GM23338 (cell line): ENCODE results near the gene FXYD6. TPM values are rescaled to one million over a fixed set of nuclear protein-coding genes. Genes with fewer than 3 reads are reported as not detected.

ENCODE experiments used
- ATAC-seq: fragments of 200-7000 bp; cut with Tn5 transposase; 3 replicates; pipeline ENCODE4 v1.9.1; 2020
- DNase-seq: peaks from one replicate; pipeline ENCODE4 v3.0.0-alpha.2; 2015; ENCODE audit warnings: low spot score
- H2AFZ ChIP-seq: fragments of 200-600 bp; sonication (generic); 2 replicates; pipeline ENCODE4 v1.8.0; 2016; ENCODE audit warnings: antibody characterized with exemption, mild to moderate bottlenecking, moderate library complexity
- H3F3A ChIP-seq: fragments of 200-600 bp; sonication (generic); replicated peaks from 2 replicates; pipeline ENCODE4 v1.8.0; 2017; ENCODE audit warnings: antibody characterized with exemption, mixed run types, low read depth
- H3K27ac ChIP-seq: fragments of 200-600 bp; sonication (generic); 2 replicates; pipeline ENCODE4 v1.6.1; 2016; ENCODE audit warnings: low read depth
- H3K27me3 ChIP-seq: fragments of 200-600 bp; sonication (generic); 2 replicates; pipeline ENCODE4 v1.8.0; 2016; ENCODE audit warnings: mild to moderate bottlenecking, mixed run types, moderate library complexity; ENCODE audit not compliant: insufficient read depth
- H3K36me3 ChIP-seq: fragments of 200-600 bp; sonication (generic); 2 replicates; pipeline ENCODE4 v1.8.0; 2016; ENCODE audit warnings: mild to moderate bottlenecking; ENCODE audit not compliant: insufficient read depth
- H3K4me1 ChIP-seq: fragments of 200-600 bp; sonication (generic); 2 replicates; pipeline ENCODE4 v1.8.0; 2016; ENCODE audit warnings: mild to moderate bottlenecking, moderate library complexity; ENCODE audit not compliant: insufficient read depth
- H3K4me2 ChIP-seq: fragments of 200-600 bp; sonication (generic); 2 replicates; pipeline ENCODE4 v1.7.1; 2017; ENCODE audit warnings: mixed run types
- H3K4me3 ChIP-seq: fragments of 200-600 bp; sonication (generic); 2 replicates; pipeline ENCODE4 v1.6.1; 2016; ENCODE audit warnings: mixed run types
- H3K79me2 ChIP-seq: fragments of 200-600 bp; sonication (generic); replicated peaks from 2 replicates; pipeline ENCODE4 v1.8.0; 2017; ENCODE audit warnings: mild to moderate bottlenecking; ENCODE audit not compliant: insufficient read depth
- H3K9me2 ChIP-seq: fragments of 200-600 bp; sonication (generic); 2 replicates; pipeline ENCODE4 v1.8.0; 2017; ENCODE audit not compliant: insufficient read depth
- H4K20me1 ChIP-seq: fragments of 200-600 bp; sonication (generic); replicated peaks from 2 replicates; pipeline ENCODE4 v1.8.0; 2017; ENCODE audit warnings: mild to moderate bottlenecking; ENCODE audit not compliant: insufficient read depth
- H3K27ac Mint-ChIP-seq: 2 replicates; pipeline ENCODE4 v1.8.0; 2020; ENCODE audit warnings: inconsistent platforms, mild to moderate bottlenecking, moderate library complexity, mixed read lengths
- H3K27me3 Mint-ChIP-seq: 3 replicates; pipeline ENCODE4 v1.8.0; 2022; ENCODE audit warnings: low read depth, mild to moderate bottlenecking, moderate library complexity, mixed read lengths, inconsistent platforms; ENCODE audit not compliant: insufficient read depth, poor library complexity
- H3K36me3 Mint-ChIP-seq: 3 replicates; pipeline ENCODE4 v1.8.0; 2021; ENCODE audit warnings: low read depth, mild to moderate bottlenecking, inconsistent platforms, moderate library complexity, mixed read lengths
- H3K4me1 Mint-ChIP-seq: 3 replicates; pipeline ENCODE4 v1.8.0; 2020; ENCODE audit warnings: mild to moderate bottlenecking, inconsistent platforms, mixed read lengths
- H3K4me3 Mint-ChIP-seq: 3 replicates; pipeline ENCODE4 v1.8.0; 2021; ENCODE audit warnings: moderate library complexity, mild to moderate bottlenecking, inconsistent platforms, mixed read lengths
- H3K9me3 Mint-ChIP-seq: 3 replicates; pipeline ENCODE4 v1.8.0; 2020; ENCODE audit warnings: moderate library complexity, mild to moderate bottlenecking, inconsistent platforms, mixed read lengths
- CREB1 ChIP-seq: fragments of 250-450 bp; sonication (Bioruptor Pico); IDR thresholded peaks from 2 replicates; pipeline ENCODE4 v1.5.0; 2020; ENCODE audit warnings: low read depth, mild to moderate bottlenecking, moderate library complexity
- CTCF ChIP-seq, 2 experiments: fragments of 200-600 bp in 1 of 2; sonication (generic) in 1 of 2; conservative IDR thresholded peaks; 2 replicates each; pipeline versions ENCODE4 v1.5.1 to v1.6.1; 2016 to 2017; ENCODE audit warnings: antibody characterized with exemption in 2 of 2, low read depth in 2 of 2, mild to moderate bottlenecking in 2 of 2, moderate library complexity in 1 of 2
- ETS1 ChIP-seq: IDR thresholded peaks from 2 replicates; pipeline ENCODE4 v1.6.1; 2016; ENCODE audit warnings: antibody characterized with exemption
- EZH2 ChIP-seq: fragments of 200-600 bp; sonication (generic); IDR thresholded peaks from one replicate; pipeline ENCODE4 v1.8.0; 2017; ENCODE audit warnings: antibody characterized with exemption, mild to moderate bottlenecking, low read depth; ENCODE audit not compliant: unreplicated experiment
- EZH2phosphoT487 ChIP-seq: fragments of 200-600 bp; sonication (generic); IDR thresholded peaks from one replicate; pipeline ENCODE4 v1.8.1; 2018; ENCODE audit warnings: antibody characterized with exemption; ENCODE audit not compliant: unreplicated experiment
- JUNB ChIP-seq: IDR thresholded peaks from one replicate; pipeline ENCODE4 v1.6.1; 2016; ENCODE audit warnings: antibody characterized with exemption; ENCODE audit not compliant: unreplicated experiment
- STAT1 ChIP-seq: IDR thresholded peaks from one replicate; pipeline ENCODE4 v1.6.1; 2016; ENCODE audit warnings: antibody characterized with exemption; ENCODE audit not compliant: unreplicated experiment
- ZNF114 ChIP-seq: fragments of 250-450 bp; sonication (Bioruptor Pico); IDR thresholded peaks from 2 replicates; pipeline ENCODE4 v1.5.0; 2020; ENCODE audit warnings: mild to moderate bottlenecking, moderate library complexity
- ZNF331 ChIP-seq: fragments of 250-450 bp; sonication (Bioruptor Pico); IDR thresholded peaks from 2 replicates; pipeline ENCODE4 v1.5.0; 2020; ENCODE audit warnings: low read depth, mild to moderate bottlenecking, moderate library complexity
- polyA plus RNA-seq: library from polyadenylated mRNA; unstranded; fragments of >200 nt; fragmentation: Nextera tagmentation; extraction: Ambion mirVana; gene quantifications from 2 replicates; pipeline ENCODE4 v1.2.1, GENCODE V29; 2016
- total RNA-seq: library from RNA; depleted of rRNA; stranded (reverse); fragments of >200 nt; shearing (Covaris generic); gene quantifications from 2 replicates; pipeline ENCODE4 v1.2.3, GENCODE V29; 2014

FXYD6 gene
- total and polyA plus RNA-seq, 2 experiments from 2014 or later: 26.2 to 30.7 TPM

- Histone ChIP-seq H2AFZ (no peak overlapping the region), H4K20me1 (no peaks in the 10 kb centered on the region), H3K79me2 (no peaks in the 10 kb centered on the region), H3K4me1 (peaks cover 12% of the 10 kb centered on the region; the same call in 1 of the 2 replicates), H3K27ac (no peak overlapping the region), H3K36me3 (no peaks in the 10 kb centered on the region), H3K9me2 (no peaks in the 10 kb centered on the region), H3K27me3 (no peaks in the 10 kb centered on the region), H3K4me2 (peak overlapping the region; percentile 38; the same call in 1 of the 2 replicates), H3F3A (no peaks in the 10 kb centered on the region), H3K4me3 (no peak overlapping the region)
- Mint-ChIP-seq H3K9me3 (no peaks in the 10 kb centered on the region), H3K27me3 (peaks cover 27% of the 10 kb centered on the region), H3K4me3 (no peak overlapping the region), H3K27ac (no peak overlapping the region), H3K36me3 (no peaks in the 10 kb centered on the region), H3K4me1 (peaks cover 44% of the 10 kb centered on the region)
- DNase-seq (no peak), ATAC-seq (no peak; the same call in 2 of the 3 replicates)
- 0 out of 4 replicates have a peak, but pooled peaks of 1 of the 2 experiments have one; percentile 17 for TF ChIP-seq CTCF (conservative IDR thresholded peaks at IDR 0.05; ENCODE audit: low read depth in 2 of 2)
- no peak for TF ChIP-seq STAT1
- TF ChIP-seq EZH2: no peak
- no peak for TF ChIP-seq ZNF331 (CRISPR knock-in tag)
- no peak for TF ChIP-seq JUNB
- TF ChIP-seq CREB1 (CRISPR knock-in tag): no peak
- no peak for TF ChIP-seq ZNF114 (CRISPR knock-in tag)
- no peak for TF ChIP-seq ETS1
Measured at GRCh38 chr11:117823294-117823945, 53.0 kb downstream of the FXYD6 start.

GRCh38 chr11:117822074-117823033 is 54.1 kb downstream of the FXYD6 start:
- TF ChIP-seq CTCF (conservative IDR thresholded peaks at IDR 0.05; ENCODE audit: low read depth in 2 of 2): peak; percentile 64 to 78
- TF ChIP-seq EZH2phosphoT487: no peak
- Mint-ChIP-seq H3K27ac (no peak overlapping the region), H3K4me3 (no peak overlapping the region), H3K4me1 (peaks cover 51% of the 10 kb centered on the region), H3K9me3 (no peaks in the 10 kb centered on the region), H3K36me3 (no peaks in the 10 kb centered on the region), H3K27me3 (peaks cover 34% of the 10 kb centered on the region)
- no peaks in the 10 kb centered on the region for H4K20me1 ChIP-seq
- H3K4me1 ChIP-seq: peaks cover 14% of the 10 kb centered on the region; the same call in 1 of the 2 replicates
- H3K4me2 ChIP-seq: 0 out of 2 replicates have a peak overlapping the region, but pooled peaks have one; percentile 12
- DNase-seq (peak; percentile 74), ATAC-seq (peak; percentile 14)
- H2AFZ ChIP-seq: no peak overlapping the region
- H3F3A ChIP-seq: no peaks in the 10 kb centered on the region
- H3K9me2 ChIP-seq: no peaks in the 10 kb centered on the region
- H3K4me3 ChIP-seq: no peak overlapping the region
- H3K36me3 ChIP-seq: no peaks in the 10 kb centered on the region
- no peaks in the 10 kb centered on the region for H3K79me2 ChIP-seq
- no peak overlapping the region for H3K27ac ChIP-seq
- no peaks in the 10 kb centered on the region for H3K27me3 ChIP-seq
